HL-60 (cell line): Measurements from ENCODE around the gene TBX18.

Experiments
- DNase-seq, 2 experiments: peaks; one replicate each; pipeline ENCODE4 v3.0.0-alpha.2; 2010 to 2020; ENCODE audit warnings: low read depth in 1 of 2, low spot score in 1 of 2
- H3K27ac ChIP-seq: fragments of 250-450 bp; sonication (Bioruptor Pico); replicated peaks from 2 replicates; pipeline ENCODE4 v1.5.1; 2020; ENCODE audit warnings: mild to moderate bottlenecking, moderate library complexity
- H3K27me3 ChIP-seq: fragments of 250-450 bp; sonication (Bioruptor Pico); 2 replicates; pipeline ENCODE4 v1.5.1; 2021; ENCODE audit warnings: mild to moderate bottlenecking, moderate library complexity; ENCODE audit not compliant: insufficient read depth, poor library complexity, severe bottlenecking
- H3K4me3 ChIP-seq: replicated peaks from 2 replicates; pipeline ENCODE4 v1.5.1; 2011; ENCODE audit warnings: mild to moderate bottlenecking, control low read depth, low read length; ENCODE audit not compliant: insufficient read depth
- GABPA ChIP-seq: IDR thresholded peaks from 2 replicates; pipeline ENCODE4 v1.6.1; 2012; ENCODE audit warnings: low read depth
- POLR2AphosphoS5 ChIP-seq: IDR thresholded peaks from 2 replicates; pipeline ENCODE4 v1.6.1; 2012; ENCODE audit warnings: low read depth
- SPI1 ChIP-seq: IDR thresholded peaks from 2 replicates; pipeline ENCODE4 v1.6.1; 2012; ENCODE audit warnings: low read depth, mild to moderate bottlenecking, borderline replicate concordance
- TF ChIP-seq, protein P1 (sequence below): IDR thresholded peaks from 2 replicates; pipeline ENCODE4 v1.6.1; 2012; ENCODE audit warnings: low read depth; ENCODE audit not compliant: insufficient replicate concordance
- TF ChIP-seq, protein P2 (sequence below): IDR thresholded peaks from one replicate; pipeline ENCODE4 v1.5.1; 2011; ENCODE audit warnings: low read length, control low read depth, inconsistent platforms; ENCODE audit not compliant: insufficient read depth

The TBX18 gene

GRCh38 chr6:84691978-84692623, 72.3 kb downstream of the TBX18 start:
- Histone ChIP-seq H3K27ac (no peak overlapping the region), H3K27me3 (no peaks in the 10 kb centered on the region), H3K4me3 (no peak overlapping the region)
- DNase-seq, result no peak
- TF ChIP-seq SPI1 (no peak), GABPA (no peak), POLR2AphosphoS5 (no peak)
- TF ChIP-seq, protein P1, sequence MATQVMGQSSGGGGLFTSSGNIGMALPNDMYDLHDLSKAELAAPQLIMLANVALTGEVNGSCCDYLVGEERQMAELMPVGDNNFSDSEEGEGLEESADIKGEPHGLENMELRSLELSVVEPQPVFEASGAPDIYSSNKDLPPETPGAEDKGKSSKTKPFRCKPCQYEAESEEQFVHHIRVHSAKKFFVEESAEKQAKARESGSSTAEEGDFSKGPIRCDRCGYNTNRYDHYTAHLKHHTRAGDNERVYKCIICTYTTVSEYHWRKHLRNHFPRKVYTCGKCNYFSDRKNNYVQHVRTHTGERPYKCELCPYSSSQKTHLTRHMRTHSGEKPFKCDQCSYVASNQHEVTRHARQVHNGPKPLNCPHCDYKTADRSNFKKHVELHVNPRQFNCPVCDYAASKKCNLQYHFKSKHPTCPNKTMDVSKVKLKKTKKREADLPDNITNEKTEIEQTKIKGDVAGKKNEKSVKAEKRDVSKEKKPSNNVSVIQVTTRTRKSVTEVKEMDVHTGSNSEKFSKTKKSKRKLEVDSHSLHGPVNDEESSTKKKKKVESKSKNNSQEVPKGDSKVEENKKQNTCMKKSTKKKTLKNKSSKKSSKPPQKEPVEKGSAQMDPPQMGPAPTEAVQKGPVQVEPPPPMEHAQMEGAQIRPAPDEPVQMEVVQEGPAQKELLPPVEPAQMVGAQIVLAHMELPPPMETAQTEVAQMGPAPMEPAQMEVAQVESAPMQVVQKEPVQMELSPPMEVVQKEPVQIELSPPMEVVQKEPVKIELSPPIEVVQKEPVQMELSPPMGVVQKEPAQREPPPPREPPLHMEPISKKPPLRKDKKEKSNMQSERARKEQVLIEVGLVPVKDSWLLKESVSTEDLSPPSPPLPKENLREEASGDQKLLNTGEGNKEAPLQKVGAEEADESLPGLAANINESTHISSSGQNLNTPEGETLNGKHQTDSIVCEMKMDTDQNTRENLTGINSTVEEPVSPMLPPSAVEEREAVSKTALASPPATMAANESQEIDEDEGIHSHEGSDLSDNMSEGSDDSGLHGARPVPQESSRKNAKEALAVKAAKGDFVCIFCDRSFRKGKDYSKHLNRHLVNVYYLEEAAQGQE, result no peak
- TF ChIP-seq, protein P2, sequence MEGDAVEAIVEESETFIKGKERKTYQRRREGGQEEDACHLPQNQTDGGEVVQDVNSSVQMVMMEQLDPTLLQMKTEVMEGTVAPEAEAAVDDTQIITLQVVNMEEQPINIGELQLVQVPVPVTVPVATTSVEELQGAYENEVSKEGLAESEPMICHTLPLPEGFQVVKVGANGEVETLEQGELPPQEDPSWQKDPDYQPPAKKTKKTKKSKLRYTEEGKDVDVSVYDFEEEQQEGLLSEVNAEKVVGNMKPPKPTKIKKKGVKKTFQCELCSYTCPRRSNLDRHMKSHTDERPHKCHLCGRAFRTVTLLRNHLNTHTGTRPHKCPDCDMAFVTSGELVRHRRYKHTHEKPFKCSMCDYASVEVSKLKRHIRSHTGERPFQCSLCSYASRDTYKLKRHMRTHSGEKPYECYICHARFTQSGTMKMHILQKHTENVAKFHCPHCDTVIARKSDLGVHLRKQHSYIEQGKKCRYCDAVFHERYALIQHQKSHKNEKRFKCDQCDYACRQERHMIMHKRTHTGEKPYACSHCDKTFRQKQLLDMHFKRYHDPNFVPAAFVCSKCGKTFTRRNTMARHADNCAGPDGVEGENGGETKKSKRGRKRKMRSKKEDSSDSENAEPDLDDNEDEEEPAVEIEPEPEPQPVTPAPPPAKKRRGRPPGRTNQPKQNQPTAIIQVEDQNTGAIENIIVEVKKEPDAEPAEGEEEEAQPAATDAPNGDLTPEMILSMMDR, result no peak

DNA sequence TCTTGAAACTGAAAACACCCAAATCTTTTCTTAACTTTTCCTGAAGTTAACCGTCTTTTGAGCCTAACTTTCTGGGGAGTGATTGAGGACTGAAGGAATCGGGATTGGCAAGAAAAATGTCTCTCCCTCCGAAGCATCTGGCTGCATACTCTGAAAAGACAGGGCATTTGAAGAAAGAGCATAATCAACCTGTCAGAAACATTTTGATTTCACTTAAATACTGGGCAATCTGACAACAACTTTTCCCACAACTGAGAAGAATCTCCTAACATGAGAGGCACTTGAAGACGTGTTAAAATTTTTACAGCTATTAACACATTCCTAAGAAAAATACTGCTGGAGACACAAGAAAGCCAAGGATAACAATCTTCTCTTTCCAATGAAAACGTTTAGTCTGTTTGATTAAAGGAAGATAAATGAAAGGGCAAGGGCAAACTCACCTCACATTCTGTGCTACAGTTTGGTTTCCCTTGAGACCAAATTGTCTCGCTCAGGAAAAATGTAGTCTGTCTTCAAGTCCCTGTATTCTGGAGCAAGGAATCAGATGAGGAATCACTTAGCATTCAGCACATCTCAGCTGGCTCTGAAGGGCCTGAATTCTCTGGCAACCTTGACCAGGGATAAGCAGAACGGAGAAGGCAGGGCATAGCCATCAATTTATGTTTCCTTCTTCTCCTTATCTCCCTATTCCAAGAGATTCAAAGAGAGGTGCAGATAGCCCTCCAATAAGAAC, 76.1 kb downstream of the TBX18 start:
- no peak for DNase-seq
- TF ChIP-seq, protein P1, result no peak
- TF ChIP-seq GABPA (no peak), POLR2AphosphoS5 (no peak), SPI1 (no peak)
- TF ChIP-seq, protein P2, result no peak
- H3K27ac ChIP-seq, result no peak overlapping the region
- no peaks in the 10 kb centered on the region for H3K27me3 ChIP-seq
- no peak overlapping the region for H3K4me3 ChIP-seq

DNA sequence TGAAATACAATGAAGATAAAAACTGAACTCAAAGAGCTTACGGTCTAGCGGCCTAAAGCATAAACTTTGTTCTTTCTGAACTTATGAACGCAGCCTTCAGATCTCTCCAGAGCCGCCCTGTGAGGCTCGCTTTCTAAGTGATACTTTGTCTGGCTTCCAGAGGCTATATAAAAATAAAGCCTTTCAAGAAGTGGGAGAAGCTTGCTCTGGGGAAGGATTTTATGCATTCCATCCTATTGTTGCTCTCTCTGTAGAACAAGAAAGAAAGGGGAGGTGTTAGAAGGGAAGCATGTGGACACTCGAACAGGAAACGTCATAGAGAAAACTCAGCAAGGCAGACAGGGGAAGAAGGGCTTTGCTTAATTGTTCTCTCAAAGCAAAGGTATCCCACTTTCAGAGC, 77.0 kb downstream of the TBX18 start:
- Histone ChIP-seq H3K27ac (no peak overlapping the region), H3K27me3 (no peaks in the 10 kb centered on the region), H3K4me3 (no peak overlapping the region)
- no peak for TF ChIP-seq POLR2AphosphoS5
- TF ChIP-seq, protein P1, result no peak
- TF ChIP-seq SPI1, result no peak
- TF ChIP-seq, protein P2, result no peak
- no peak for TF ChIP-seq GABPA
- DNase-seq, result no peak
